Naive thymus-derived CD4-positive, alpha-beta T cell (primary cell): ENCODE results near the gene PAX8. TPM values are rescaled to one million over a fixed set of nuclear protein-coding genes. Genes with fewer than 3 reads are reported as not detected.

ENCODE experiments used
- ATAC-seq: fragments of 150-1000 bp; cut with Tn5 transposase; 2 replicates; pipeline ENCODE4 v1.10.0; 2021; ENCODE audit warnings: mild to moderate bottlenecking, moderate library complexity
- CTCF ChIA-PET: fragments of 350-600 bp; sonication (Branson Sonifier 250); formaldehyde crosslinking; loops from one replicate; lab custom pipeline; 2021; ENCODE audit warnings: antibody characterized with exemption; lab: Charles Lee
- POLR2A ChIA-PET: fragments of 350-600 bp; sonication (Branson Sonifier 250); formaldehyde crosslinking; loops from one replicate; lab custom pipeline; 2021; ENCODE audit warnings: antibody characterized with exemption, inconsistent platforms; lab: Charles Lee
- DNase-seq, 9 donors: peaks; one replicate each; pipeline versions ENCODE4 v3.0.0 to v3.0.0-alpha.2; 2020 to 2022; ENCODE audit warnings: mixed read lengths in 1 of 9
- H3K27ac ChIP-seq: one replicate; pipeline ENCODE4 v1.7.0; 2013; ENCODE audit warnings: mild to moderate bottlenecking, low read depth, low read length, moderate library complexity
- H3K27me3 ChIP-seq, 2 donors: one replicate each; pipeline ENCODE4 v1.7.0; 2013; ENCODE audit warnings: low read length in 2 of 2, mild to moderate bottlenecking in 2 of 2, moderate library complexity in 2 of 2; ENCODE audit not compliant: control insufficient read depth in 2 of 2, insufficient read depth in 2 of 2
- H3K36me3 ChIP-seq, 3 experiments: 1 replicate in 2 of 3; 2 replicates in 1 of 3; pipeline ENCODE4 v1.7.0; 2013; ENCODE audit warnings: low read length in 3 of 3, mild to moderate bottlenecking in 3 of 3, moderate library complexity in 1 of 3; ENCODE audit not compliant: insufficient read depth in 3 of 3, control insufficient read depth in 2 of 3
- H3K4me1 ChIP-seq, 2 donors: one replicate each; pipeline ENCODE4 v1.7.0; 2013; ENCODE audit warnings: low read length in 2 of 2, mild to moderate bottlenecking in 2 of 2, moderate library complexity in 1 of 2; ENCODE audit not compliant: control insufficient read depth in 2 of 2, insufficient read depth in 2 of 2
- H3K4me3 ChIP-seq: 2 replicates; pipeline ENCODE4 v1.7.0; 2013; ENCODE audit warnings: mild to moderate bottlenecking, low read length
- H3K9me3 ChIP-seq, 3 experiments: 1 replicate in 2 of 3; 2 replicates in 1 of 3; pipeline ENCODE4 v1.7.0; 2013; ENCODE audit warnings: low read length in 3 of 3; ENCODE audit not compliant: control insufficient read depth in 2 of 3
- H3K27ac Mint-ChIP-seq, 9 donors: one replicate each; pipeline ENCODE4 v1.8.0; 2020 to 2022; ENCODE audit warnings: mixed read lengths in 9 of 9, mild to moderate bottlenecking in 8 of 9, moderate library complexity in 5 of 9, inconsistent platforms in 2 of 9
- H3K27me3 Mint-ChIP-seq, 5 donors: one replicate each; pipeline ENCODE4 v1.8.0; 2021 to 2022; ENCODE audit warnings: mixed read lengths in 5 of 5, mild to moderate bottlenecking in 1 of 5
- H3K36me3 Mint-ChIP-seq, 5 donors: one replicate each; pipeline ENCODE4 v1.8.0; 2020 to 2022; ENCODE audit warnings: mixed read lengths in 5 of 5, mild to moderate bottlenecking in 3 of 5, inconsistent platforms in 1 of 5
- H3K4me1 Mint-ChIP-seq, 7 donors: one replicate each; pipeline ENCODE4 v1.8.0; 2020 to 2022; ENCODE audit warnings: mixed read lengths in 7 of 7, mild to moderate bottlenecking in 3 of 7, inconsistent platforms in 1 of 7
- H3K4me3 Mint-ChIP-seq, 10 donors: one replicate each; pipeline ENCODE4 v1.8.0; 2020 to 2022; ENCODE audit warnings: mild to moderate bottlenecking in 10 of 10, mixed read lengths in 10 of 10, moderate library complexity in 6 of 10, inconsistent platforms in 2 of 10
- H3K9me3 Mint-ChIP-seq, 11 donors: one replicate each; pipeline ENCODE4 v1.8.0; 2020 to 2022; ENCODE audit warnings: mixed read lengths in 11 of 11, mild to moderate bottlenecking in 4 of 11, inconsistent platforms in 1 of 11, moderate library complexity in 1 of 11
- intact Hi-C, 2 donors: fragments of 100-400 bp; cut with micrococcal nuclease; formaldehyde crosslinking; loops; one replicate each; pipeline ENCODE4 v1.15.1; 2023
- polyA plus RNA-seq, 2 donors: library from polyadenylated mRNA; unstranded; fragments of 300-500 nt; fragmentation: Illumina TruSeq; gene quantifications; one replicate each; pipeline ENCODE4 v1.2.3, GENCODE V29; 2021
- total RNA-seq, 6 experiments: library from RNA in 5 of 6; stranded (reverse) in 5 of 6; gene quantifications; 1 replicate in 5 of 6; 2 replicates in 1 of 6; pipeline ENCODE4 v1.2.3 and lab custom pipeline; 2021 to 2026

The PAX8 gene
- total and polyA plus RNA-seq, 7 experiments from 2014 or later, result 0.09 to 1.5 (median 1.2) TPM

- Mint-ChIP-seq H3K27me3 (no peaks in the 10 kb centered on the region), H3K9me3 (no peaks in the 10 kb centered on the region), H3K4me1 (peaks cover 74 to 94% (median 87%) of the 10 kb centered on the region in 7 donors), H3K27ac (peak overlapping the region in 8 of 9 donors; percentile 68 to 96 (median 90)), H3K36me3 (peaks cover 10 to 45% (median 26%) of the 10 kb centered on the region in 5 donors), H3K4me3 (peak overlapping the region in 8 of 10 donors; percentile 33 to 97 (median 66))
- peaks cover 52 to 74% of the 10 kb centered on the region in 2 donors for H3K4me1 ChIP-seq
- CTCF ChIA-PET, result interaction anchor here (1.0 to 5.3 kb wide), 2 partner anchors 7 to 47 kb away, joined by 4 to 105 read pairs; no protein-coding TSS in a partner anchor
- H3K9me3 ChIP-seq, result no peaks in the 10 kb centered on the region
- H3K4me3 ChIP-seq, result no peak overlapping the region
- no peaks in the 10 kb centered on the region for H3K27me3 ChIP-seq
- DNase-seq, result no peak
- peaks cover 3 to 62% (median 6%) of the 10 kb centered on the region in 3 experiments for H3K36me3 ChIP-seq
- intact Hi-C loops, result loop anchor here in 1 of 2 donors (5.0 kb wide), 1 partner anchor 197 kb away; no protein-coding TSS in a partner anchor
- ATAC-seq, result no peak
- H3K27ac ChIP-seq, result peak overlapping the region; percentile 52
- POLR2A ChIA-PET, result interaction anchor here (1.4 to 2.7 kb wide), 2 partner anchors 10 to 46 kb away, joined by 4 to 16 read pairs; partner anchors contain the start of gene PSD4
These were observed 94.0 kb downstream of the PAX8 start for GRCh38 chr2:113184531-113185230.

GRCh38 chr2:113183703-113184102 is 95.0 kb downstream of the PAX8 start:
- H3K27me3 ChIP-seq, result no peaks in the 10 kb centered on the region
- peaks cover 10 to 49% (median 24%) of the 10 kb centered on the region in 5 donors for H3K36me3 Mint-ChIP-seq
- peak overlapping the region; percentile 25 for H3K27ac ChIP-seq
- no peaks in the 10 kb centered on the region for H3K9me3 Mint-ChIP-seq
- H3K27ac Mint-ChIP-seq, result peak overlapping the region; percentile 28 to 96 (median 76)
- intact Hi-C loops, result loop anchor here in 1 of 2 donors (5.0 kb wide), 1 partner anchor 196 kb away; no protein-coding TSS in a partner anchor
- H3K4me1 Mint-ChIP-seq, result peaks cover 76 to 94% (median 87%) of the 10 kb centered on the region in 7 donors
- peak overlapping the region; percentile 7 to 97 (median 44) for H3K4me3 Mint-ChIP-seq
- H3K36me3 ChIP-seq, result peaks cover 3 to 59% (median 6%) of the 10 kb centered on the region in 3 experiments
- DNase-seq (no peak), ATAC-seq (no peak)
- ChIA-PET CTCF (interaction anchor here (0.6 to 5.3 kb wide), 5 partner anchors 8 to 46 kb away, joined by 3 to 105 read pairs (median 3); partner anchors contain the start of gene PSD4), POLR2A (interaction anchor here (0.9 to 2.7 kb wide), 5 partner anchors 9 to 45 kb away, joined by 3 to 16 read pairs (median 4); partner anchors contain the start of gene PSD4)
- no peak overlapping the region for H3K4me3 ChIP-seq
- H3K9me3 ChIP-seq, result no peaks in the 10 kb centered on the region
- H3K27me3 Mint-ChIP-seq, result no peaks in the 10 kb centered on the region
- H3K4me1 ChIP-seq, result peaks cover 62 to 84% of the 10 kb centered on the region in 2 donors

GRCh38 chr2:113183264-113183663 is 95.5 kb downstream of the PAX8 start:
- Histone ChIP-seq H3K27ac (peak overlapping the region; percentile 44), H3K36me3 (peaks cover 3 to 59% (median 6%) of the 10 kb centered on the region in 3 experiments), H3K4me3 (no peak overlapping the region), H3K27me3 (no peaks in the 10 kb centered on the region), H3K4me1 (peaks cover 67 to 89% of the 10 kb centered on the region in 2 donors), H3K9me3 (no peaks in the 10 kb centered on the region)
- intact Hi-C loops, result loop anchor here in 1 of 2 donors (5.0 kb wide), 1 partner anchor 196 kb away; no protein-coding TSS in a partner anchor
- H3K4me3 Mint-ChIP-seq, result peak overlapping the region in 8 of 10 donors; percentile 13 to 97 (median 40)
- H3K9me3 Mint-ChIP-seq, result no peaks in the 10 kb centered on the region
- H3K4me1 Mint-ChIP-seq, result peaks cover 78 to 96% (median 90%) of the 10 kb centered on the region in 7 donors
- no peaks in the 10 kb centered on the region for H3K27me3 Mint-ChIP-seq
- peaks cover 12 to 53% (median 24%) of the 10 kb centered on the region in 5 donors for H3K36me3 Mint-ChIP-seq
- ATAC-seq (no peak), DNase-seq (no peak)
- ChIA-PET POLR2A (interaction anchor here (0.9 to 2.7 kb wide), 6 partner anchors 9 to 45 kb away, joined by 3 to 16 read pairs (median 4); partner anchors contain the start of gene PSD4), CTCF (interaction anchor here (0.7 to 5.3 kb wide), 3 partner anchors 17 to 45 kb away, joined by 3 to 105 read pairs (median 3); no protein-coding TSS in a partner anchor)
- H3K27ac Mint-ChIP-seq, result peak overlapping the region in 8 of 9 donors; percentile 55 to 96 (median 80)

GRCh38 chr2:113182471-113183260 is 96.1 kb downstream of the PAX8 start:
- intact Hi-C loops, result loop anchor here in 1 of 2 donors (5.0 kb wide), 1 partner anchor 195 kb away; no protein-coding TSS in a partner anchor
- H3K9me3 Mint-ChIP-seq, result no peaks in the 10 kb centered on the region

GRCh38 chr2:113181258-113182051 is 97.3 kb downstream of the PAX8 start:
- no peaks in the 10 kb centered on the region for H3K27me3 ChIP-seq
- peak overlapping the region; percentile 47 to 97 (median 76) for H3K4me3 Mint-ChIP-seq
- peak overlapping the region; percentile 58 for H3K27ac ChIP-seq
- H3K36me3 ChIP-seq, result peaks cover 6 to 48% (median 8%) of the 10 kb centered on the region in 3 experiments
- DNase-seq (peak in 2 of 9 donors; percentile 24 to 34), ATAC-seq (peak; percentile 51)
- H3K9me3 ChIP-seq, result no peaks in the 10 kb centered on the region
- peaks cover 8 to 59% (median 24%) of the 10 kb centered on the region in 5 donors for H3K36me3 Mint-ChIP-seq
- peak overlapping the region; percentile 43 for H3K4me3 ChIP-seq
- peaks cover 79 to 98% (median 93%) of the 10 kb centered on the region in 7 donors for H3K4me1 Mint-ChIP-seq
- CTCF ChIA-PET, result interaction anchor here (0.6 to 5.3 kb wide), 9 partner anchors 8 to 48 kb away, joined by 3 to 105 read pairs (median 4); no protein-coding TSS in a partner anchor
- no peaks in the 10 kb centered on the region for H3K9me3 Mint-ChIP-seq
- no peaks in the 10 kb centered on the region for H3K27me3 Mint-ChIP-seq
- peaks cover 83 to 95% of the 10 kb centered on the region in 2 donors for H3K4me1 ChIP-seq
- POLR2A ChIA-PET, result interaction anchor here (0.6 to 2.9 kb wide), 14 partner anchors 9 to 641 kb away, joined by 3 to 14 read pairs (median 4); no protein-coding TSS in a partner anchor
- H3K27ac Mint-ChIP-seq, result peak overlapping the region; percentile 77 to 96 (median 93)
- intact Hi-C loops, result loop anchor here in 1 of 2 donors (1.0 to 5.0 kb wide), 2 partner anchors 8 to 194 kb away; partner anchors contain the start of gene PSD4

More at GRCh38 chr2:113182471-113183260, 96.1 kb downstream of the PAX8 start:
- Mint-ChIP-seq H3K36me3 (peaks cover 9 to 52% (median 21%) of the 10 kb centered on the region in 5 donors), H3K27me3 (no peaks in the 10 kb centered on the region), H3K27ac (peak overlapping the region in 8 of 9 donors; percentile 13 to 96 (median 92)), H3K4me1 (peaks cover 78 to 96% (median 90%) of the 10 kb centered on the region in 7 donors), H3K4me3 (peak overlapping the region in 8 of 10 donors; percentile 24 to 97 (median 60))
- no peak for DNase-seq
- ChIA-PET POLR2A (interaction anchor here (0.6 to 2.7 kb wide), 8 partner anchors 8 to 300 kb away, joined by 3 to 16 read pairs (median 4); partner anchors contain the start of gene PSD4), CTCF (interaction anchor here (1.1 to 5.3 kb wide), 2 partner anchors 17 to 45 kb away, joined by 3 to 105 read pairs; no protein-coding TSS in a partner anchor)
- H3K27me3 ChIP-seq, result no peaks in the 10 kb centered on the region
- peaks cover 3 to 56% (median 6%) of the 10 kb centered on the region in 3 experiments for H3K36me3 ChIP-seq
- H3K9me3 ChIP-seq, result no peaks in the 10 kb centered on the region
- no peak for ATAC-seq
- no peak overlapping the region for H3K4me3 ChIP-seq
- H3K27ac ChIP-seq, result peak overlapping the region; percentile 44
- H3K4me1 ChIP-seq, result peaks cover 71 to 93% of the 10 kb centered on the region in 2 donors
